ENCODE data around the gene NRG2. TPM values are rescaled to one million over a fixed set of nuclear protein-coding genes. Genes with fewer than 3 reads are reported as not detected.

NRG2 gene
- total RNA-seq, 1 donor from 2014 or later: 0.07 TPM

DNA sequence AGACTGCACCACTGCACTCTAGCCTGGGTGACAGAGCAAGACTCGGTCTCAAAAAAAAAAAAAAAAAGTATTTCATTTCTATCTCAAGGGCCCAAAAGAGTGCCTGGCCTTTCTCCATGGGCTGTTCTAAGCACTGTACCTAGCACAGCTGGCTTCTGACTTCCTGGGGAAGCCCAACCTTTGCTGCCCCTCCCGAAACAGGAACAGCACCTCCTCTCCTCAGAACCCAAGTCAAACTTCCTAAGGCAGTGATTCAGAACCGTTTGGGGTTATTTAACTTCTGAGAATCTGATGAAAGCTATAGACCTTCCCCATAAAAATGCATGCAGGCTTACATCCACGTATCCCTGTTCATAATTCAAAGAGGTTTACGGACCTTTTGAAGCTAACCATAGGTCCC, 57.8 kb downstream of the NRG2 start:
- CTCF ChIA-PET: interaction anchor here (0.7 to 1.0 kb wide), 2 partner anchors 13 to 17 kb away, joined by 3 to 5 read pairs; no protein-coding TSS in a partner anchor
- peaks cover 18% of the 10 kb centered on the region for H3K27me3 Mint-ChIP-seq

GRCh38 chr5:139984816-139985215, 58.3 kb downstream of the NRG2 start:
- TF ChIP-seq CTCF (IDR thresholded peaks at IDR 0.05): no peak
- no peaks in the 10 kb centered on the region for H3K9me3 Mint-ChIP-seq
- H3K27ac Mint-ChIP-seq: no peak overlapping the region
- H3K27me3 Mint-ChIP-seq: peaks cover 18% of the 10 kb centered on the region
- intact Hi-C loops (cut with micrococcal nuclease): no loop called here
- ATAC-seq (ENCODE audit: low read depth) (no peak), DNase-seq (no peak)
- no peaks in the 10 kb centered on the region for H3K36me3 Mint-ChIP-seq (ENCODE audit: low read depth)
- H3K4me3 Mint-ChIP-seq: no peak overlapping the region
- H3K4me1 Mint-ChIP-seq: peaks cover 5% of the 10 kb centered on the region
- ChIA-PET POLR2A (no interaction called here), CTCF (interaction anchor here (1.0 kb wide), 1 partner anchor 16 kb away, joined by 5 read pairs; no protein-coding TSS in a partner anchor)

More for the DNA sequence above, 57.8 kb downstream of the NRG2 start:
- DNase-seq (no peak), ATAC-seq (ENCODE audit: low read depth) (no peak)
- H3K36me3 Mint-ChIP-seq (ENCODE audit: low read depth): no peaks in the 10 kb centered on the region
- POLR2A ChIA-PET: no interaction called here
- peaks cover 5% of the 10 kb centered on the region for H3K4me1 Mint-ChIP-seq
- no peak overlapping the region for H3K27ac Mint-ChIP-seq
- no peak overlapping the region for H3K4me3 Mint-ChIP-seq
- no peaks in the 10 kb centered on the region for H3K9me3 Mint-ChIP-seq
- TF ChIP-seq CTCF (IDR thresholded peaks at IDR 0.05): no peak
- intact Hi-C loops (cut with micrococcal nuclease): no loop called here

DNA sequence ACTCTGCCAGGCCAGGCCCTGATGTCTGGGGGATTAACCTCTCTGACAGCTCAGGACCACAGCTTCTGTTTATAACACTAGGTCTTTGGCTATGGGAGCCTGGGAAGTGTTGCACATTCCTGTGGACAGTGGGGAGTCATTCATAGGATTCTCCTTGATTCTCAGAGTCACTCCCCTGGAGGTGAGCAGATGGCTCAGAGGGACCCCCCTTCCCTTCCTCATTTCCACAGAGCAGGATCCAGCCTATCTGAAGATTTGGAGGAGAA, 60.2 kb downstream of the NRG2 start:
- intact Hi-C loops (cut with micrococcal nuclease): no loop called here
- H3K27ac Mint-ChIP-seq: no peak overlapping the region
- no peak for TF ChIP-seq CTCF (IDR thresholded peaks at IDR 0.05)
- peaks cover 26% of the 10 kb centered on the region for H3K27me3 Mint-ChIP-seq
- no peaks in the 10 kb centered on the region for H3K9me3 Mint-ChIP-seq
- H3K36me3 Mint-ChIP-seq (ENCODE audit: low read depth): no peaks in the 10 kb centered on the region
- ATAC-seq (ENCODE audit: low read depth) (no peak), DNase-seq (no peak)
- ChIA-PET CTCF (interaction anchor here (1.4 kb wide), 1 partner anchor 14 kb away, joined by 4 read pairs; no protein-coding TSS in a partner anchor), POLR2A (no interaction called here)
- H3K4me1 Mint-ChIP-seq: peaks cover 5% of the 10 kb centered on the region
- H3K4me3 Mint-ChIP-seq: no peak overlapping the region

- Mint-ChIP-seq H3K4me1 (peaks cover 5% of the 10 kb centered on the region), H3K9me3 (no peaks in the 10 kb centered on the region), H3K4me3 (no peak overlapping the region), H3K27ac (no peak overlapping the region), H3K27me3 (peaks cover 28% of the 10 kb centered on the region), H3K36me3 (ENCODE audit: low read depth) (no peaks in the 10 kb centered on the region)
- DNase-seq (no peak), ATAC-seq (ENCODE audit: low read depth) (no peak)
- CTCF ChIA-PET: interaction anchor here (1.4 to 2.9 kb wide), 2 partner anchors 13 to 14 kb away, joined by 4 to 10 read pairs; no protein-coding TSS in a partner anchor
- no peak for TF ChIP-seq CTCF (IDR thresholded peaks at IDR 0.05)
- intact Hi-C loops (cut with micrococcal nuclease): no loop called here
- POLR2A ChIA-PET: no interaction called here
Measured at GRCh38 chr5:139982157-139982974, 60.7 kb downstream of the NRG2 start.

- ChIA-PET CTCF (interaction anchor here (2.9 kb wide), 1 partner anchor 11 kb away, joined by 10 read pairs; no protein-coding TSS in a partner anchor), POLR2A (interaction anchor here (0.6 kb wide), 1 partner anchor 809 kb away, joined by 3 read pairs; no protein-coding TSS in a partner anchor)
- intact Hi-C loops (cut with micrococcal nuclease): no loop called here
- no peak for TF ChIP-seq CTCF (IDR thresholded peaks at IDR 0.05)
- ATAC-seq (ENCODE audit: low read depth) (no peak), DNase-seq (no peak)
- Mint-ChIP-seq H3K9me3 (no peaks in the 10 kb centered on the region), H3K27me3 (peaks cover 29% of the 10 kb centered on the region), H3K4me1 (peaks cover 5% of the 10 kb centered on the region), H3K4me3 (no peak overlapping the region), H3K36me3 (ENCODE audit: low read depth) (no peaks in the 10 kb centered on the region), H3K27ac (no peak overlapping the region)
Measured at GRCh38 chr5:139980765-139981164, 62.3 kb downstream of the NRG2 start.

Measured in activated B cell treated with CpG ODN at 0.5 μM for 24 hours (primary cell).